Peyer's patch (tissue), 4 donors: ENCODE data around the gene WBP4. TPM values are rescaled to one million over a fixed set of nuclear protein-coding genes. Genes with fewer than 3 reads are reported as not detected.

Source experiments
- DNase-seq, 3 donors: peaks; one replicate each; pipeline ENCODE4 v3.0.0-alpha.2; 2017 to 2019
- H3K27ac ChIP-seq, 4 donors: fragments of 200-600 bp; sonication (generic); one replicate each; pipeline ENCODE4 v1.5.1; 2016 to 2019
- H3K27me3 ChIP-seq, 2 donors: fragments of 200-600 bp; sonication (generic); one replicate each; pipeline ENCODE4 v1.5.1; 2019
- H3K36me3 ChIP-seq, 3 donors: fragments of 200-600 bp; sonication (generic); one replicate each; pipeline ENCODE4 v1.5.1; 2016 to 2019
- H3K4me1 ChIP-seq, 4 donors: fragments of 200-600 bp; sonication (generic); one replicate each; pipeline ENCODE4 v1.5.1; 2016 to 2019
- H3K4me3 ChIP-seq, 4 donors: fragments of 200-600 bp; sonication (generic); 1 replicate in 3 of 4; 2 replicates in 1 of 4; pipeline ENCODE4 v1.5.1; 2016 to 2019; ENCODE audit warnings: mild to moderate bottlenecking in 1 of 4
- H3K9me3 ChIP-seq, 4 donors: fragments of 200-600 bp; sonication (generic); one replicate each; pipeline ENCODE4 v1.5.1; 2016 to 2019; ENCODE audit warnings: mild to moderate bottlenecking in 1 of 4
- CTCF ChIP-seq, 6 experiments: fragments of 450-650 bp in 4 of 6; fragments of 200-600 bp in 2 of 6; sonication (generic) in 1 of 6; IDR thresholded peaks; one replicate each; pipeline ENCODE4 v1.5.1; 2017 to 2019; ENCODE audit warnings: antibody characterized with exemption in 6 of 6, mild to moderate bottlenecking in 3 of 6, moderate library complexity in 1 of 6
- POLR2A ChIP-seq, 2 donors: fragments of 450-650 bp; IDR thresholded peaks; one replicate each; pipeline ENCODE4 v1.5.1; 2017; ENCODE audit warnings: antibody characterized with exemption in 2 of 2, mild to moderate bottlenecking in 2 of 2, moderate library complexity in 2 of 2
- total RNA-seq, 4 donors: library from RNA; depleted of rRNA; stranded (reverse); fragments of >200 nt; gene quantifications; one replicate each; pipeline ENCODE4 v1.1.0, GENCODE V29; 2016

The WBP4 gene
- total RNA-seq, 4 donors from 2014 or later: 8.4 to 13.2 (median 8.6) TPM

- H3K9me3 ChIP-seq: no peaks in the 10 kb centered on the region
- H3K36me3 ChIP-seq: no peaks in the 10 kb centered on the region
Measured at GRCh38 chr13:41098761-41099160, 37.5 kb downstream of the WBP4 start.

GRCh38 chr13:41099986-41100385 lies 38.7 kb downstream of the WBP4 start:
- Histone ChIP-seq H3K4me1 (no peaks in the 10 kb centered on the region), H3K9me3 (no peaks in the 10 kb centered on the region), H3K27ac (no peak overlapping the region), H3K27me3 (no peaks in the 10 kb centered on the region), H3K36me3 (no peaks in the 10 kb centered on the region), H3K4me3 (no peak overlapping the region)
- TF ChIP-seq CTCF (IDR thresholded peaks at IDR 0.05): no peak
- no peak for TF ChIP-seq POLR2A (IDR thresholded peaks at IDR 0.05)
- DNase-seq: no peak

More at GRCh38 chr13:41098761-41099160, 37.5 kb downstream of the WBP4 start:
- Histone ChIP-seq H3K27ac (no peak overlapping the region), H3K4me1 (no peaks in the 10 kb centered on the region), H3K4me3 (no peak overlapping the region), H3K27me3 (no peaks in the 10 kb centered on the region)
- DNase-seq: no peak
- no peak for TF ChIP-seq POLR2A (IDR thresholded peaks at IDR 0.05)
- no peak for TF ChIP-seq CTCF (IDR thresholded peaks at IDR 0.05)

GRCh38 chr13:41107104-41107571 lies 45.8 kb downstream of the WBP4 start:
- H3K9me3 ChIP-seq: no peaks in the 10 kb centered on the region
- H3K4me1 ChIP-seq: no peaks in the 10 kb centered on the region
- H3K4me3 ChIP-seq: no peak overlapping the region
- TF ChIP-seq POLR2A (IDR thresholded peaks at IDR 0.05) (no peak), CTCF (IDR thresholded peaks at IDR 0.05) (no peak)
- no peak for DNase-seq
- no peak overlapping the region for H3K27ac ChIP-seq
- H3K36me3 ChIP-seq: no peaks in the 10 kb centered on the region
- H3K27me3 ChIP-seq: no peaks in the 10 kb centered on the region

GRCh38 chr13:41107584-41108014 lies 46.3 kb downstream of the WBP4 start:
- DNase-seq: no peak
- Histone ChIP-seq H3K4me3 (no peak overlapping the region), H3K27ac (no peak overlapping the region), H3K9me3 (no peaks in the 10 kb centered on the region), H3K36me3 (no peaks in the 10 kb centered on the region), H3K27me3 (no peaks in the 10 kb centered on the region), H3K4me1 (no peaks in the 10 kb centered on the region)
- no peak for TF ChIP-seq POLR2A (IDR thresholded peaks at IDR 0.05)
- no peak for TF ChIP-seq CTCF (IDR thresholded peaks at IDR 0.05)

GRCh38 chr13:41111454-41111853 lies 50.1 kb downstream of the WBP4 start:
- Histone ChIP-seq H3K27me3 (no peaks in the 10 kb centered on the region), H3K4me3 (no peak overlapping the region), H3K27ac (no peak overlapping the region), H3K36me3 (no peaks in the 10 kb centered on the region), H3K4me1 (no peaks in the 10 kb centered on the region), H3K9me3 (no peaks in the 10 kb centered on the region)
- TF ChIP-seq CTCF (IDR thresholded peaks at IDR 0.05): no peak
- TF ChIP-seq POLR2A (IDR thresholded peaks at IDR 0.05): no peak
- no peak for DNase-seq

GRCh38 chr13:41117869-41118268 lies 56.6 kb downstream of the WBP4 start:
- no peak overlapping the region for H3K4me3 ChIP-seq
- no peaks in the 10 kb centered on the region for H3K4me1 ChIP-seq
- DNase-seq: no peak
- H3K9me3 ChIP-seq: no peaks in the 10 kb centered on the region
- TF ChIP-seq CTCF (IDR thresholded peaks at IDR 0.05) (no peak), POLR2A (IDR thresholded peaks at IDR 0.05) (no peak)
- H3K36me3 ChIP-seq: no peaks in the 10 kb centered on the region
- H3K27ac ChIP-seq: no peak overlapping the region
- no peaks in the 10 kb centered on the region for H3K27me3 ChIP-seq
